GM12875 (cell line): ENCODE results near the gene NIF3L1.

ENCODE experiments used
- H3K4me3 ChIP-seq: one replicate; pipeline ENCODE4 v1.5.1; 2011; ENCODE audit warnings: low read depth, low read length, control low read depth
- CTCF ChIP-seq: IDR thresholded peaks from 2 replicates; pipeline ENCODE4 v1.5.1; 2011; ENCODE audit warnings: low read depth, mild to moderate bottlenecking, control low read depth, inconsistent platforms, low read length, moderate library complexity, borderline replicate concordance; ENCODE audit not compliant: insufficient read depth

Gene NIF3L1

GRCh38 chr2:200861617-200862155 is 27.5 kb upstream of the NIF3L1 start:
- TF ChIP-seq CTCF = no peak
- H3K4me3 ChIP-seq = peak overlapping the region; percentile 87

DNA sequence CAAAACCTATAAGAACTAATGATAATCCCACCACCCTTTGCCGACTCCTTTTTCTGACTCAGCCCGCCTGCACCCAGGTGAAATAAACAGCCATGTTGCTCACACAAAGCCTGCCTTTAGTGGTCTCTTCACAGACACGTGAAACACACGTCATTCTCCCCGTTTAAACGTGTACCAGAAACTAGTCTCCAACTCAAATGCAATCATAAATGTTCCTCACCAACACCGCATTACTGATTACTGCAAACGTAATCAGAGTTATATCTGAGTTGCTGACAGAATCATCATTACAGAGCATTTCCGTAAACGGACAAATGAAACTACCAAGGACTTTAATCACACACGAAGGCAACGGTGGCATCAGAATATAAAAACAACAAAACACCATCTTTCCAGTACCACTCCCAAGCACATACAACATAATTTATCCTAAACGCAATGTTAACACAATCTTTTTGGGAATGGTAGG is 26.6 kb upstream of the NIF3L1 start:
- H3K4me3 ChIP-seq = peak overlapping the region; percentile 87
- no peak for TF ChIP-seq CTCF

- no peak for TF ChIP-seq CTCF
- H3K4me3 ChIP-seq = peak overlapping the region; percentile 87
These were observed 25.4 kb upstream of the NIF3L1 start for GRCh38 chr2:200863782-200864175.

DNA sequence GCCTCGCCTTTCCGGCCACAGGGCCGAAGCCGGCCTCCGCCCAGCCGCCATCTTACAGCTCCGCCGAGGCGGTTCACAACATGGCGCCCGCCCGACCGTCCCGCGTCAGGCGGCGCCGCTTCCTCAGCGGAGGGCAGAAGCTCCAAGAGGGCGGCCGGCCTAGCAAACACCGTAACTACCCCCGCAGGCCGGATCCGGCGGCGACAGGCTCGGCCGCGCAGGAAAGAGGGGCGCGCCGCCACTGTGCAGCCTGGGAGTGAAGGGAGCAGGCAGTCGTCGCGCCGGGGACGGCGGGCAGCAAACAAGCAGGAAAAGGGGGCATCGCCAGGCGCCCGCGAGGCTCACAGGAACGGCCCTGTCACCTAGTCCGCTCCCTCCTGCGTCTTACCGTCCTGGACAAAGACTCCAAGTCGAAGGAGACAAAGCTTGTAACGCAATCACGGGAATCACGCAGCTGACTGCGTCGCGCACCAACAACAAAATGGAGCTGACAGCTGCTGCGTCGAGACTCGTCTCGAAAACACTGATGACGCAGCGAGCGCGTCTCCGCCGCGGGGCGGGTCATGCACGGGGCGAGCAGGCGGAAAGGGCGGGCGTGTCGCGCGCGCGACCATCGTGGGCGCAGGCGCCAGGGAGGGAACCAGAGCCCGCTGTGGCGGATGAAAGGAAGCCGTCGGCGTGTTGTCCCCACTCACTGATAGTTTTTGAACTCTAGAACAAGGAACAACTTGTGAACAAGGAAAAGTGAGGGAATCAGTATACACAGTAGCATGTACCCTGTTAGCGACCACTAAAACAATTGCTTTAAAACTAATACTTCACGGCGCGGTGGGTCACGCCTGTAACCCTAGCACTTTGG is 24.8 kb upstream of the NIF3L1 start, which contains the start of gene CLK1:
TSS of gene CLK1 (minus strand) at position 483 of the 859 bp plus-strand sequence. CDS start 2,796 bp downstream, outside the sequence.
- H3K4me3 ChIP-seq = peak within 1 kb of the TSS; percentile 87
- no peak for TF ChIP-seq CTCF

- H3K4me3 ChIP-seq = no peak overlapping the region
- TF ChIP-seq CTCF = no peak
These were observed 20.2 kb upstream of the NIF3L1 start for GRCh38 chr2:200869014-200869413.

DNA sequence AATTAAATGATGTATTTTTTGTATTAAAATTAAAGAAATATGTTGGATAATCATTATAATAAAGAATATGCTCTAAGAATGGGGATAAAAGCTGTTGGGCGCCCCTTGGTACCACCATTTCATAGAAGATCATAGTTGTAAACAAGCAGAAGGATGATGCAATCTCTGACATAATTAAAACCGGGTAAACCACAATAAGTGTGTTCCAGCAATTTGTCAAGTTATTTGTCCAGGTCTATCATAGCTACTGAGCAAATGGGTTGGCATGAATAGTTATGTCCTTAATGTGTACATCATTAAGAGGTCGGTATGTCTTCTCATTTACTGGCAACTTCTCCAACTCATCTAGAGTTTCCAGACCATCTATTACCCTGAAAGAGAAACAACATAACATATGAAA is 18.0 kb upstream of the NIF3L1 start:
- H3K4me3 ChIP-seq = no peak overlapping the region
- TF ChIP-seq CTCF = no peak

DNA sequence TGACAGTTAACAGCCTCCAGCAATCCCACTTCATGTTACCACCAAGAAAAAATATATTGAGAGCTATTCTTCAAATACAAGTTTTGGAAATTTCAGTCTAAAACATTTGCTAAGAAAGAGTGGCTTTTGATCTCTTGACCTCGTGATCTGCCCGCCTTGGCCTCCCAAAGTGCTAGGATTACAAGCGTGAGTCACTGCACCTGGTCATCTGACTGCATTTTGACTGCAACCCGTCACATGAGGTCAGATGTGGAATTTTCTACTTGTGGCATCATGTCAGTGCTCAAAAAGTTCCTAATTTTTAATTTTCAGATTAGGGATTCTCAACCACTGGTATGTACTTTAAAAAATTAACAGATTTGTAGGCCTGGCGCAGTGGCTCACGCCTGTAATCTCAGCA is 15.6 kb upstream of the NIF3L1 start:
- TF ChIP-seq CTCF = no peak
- H3K4me3 ChIP-seq = no peak overlapping the region
